Measurements from ENCODE around the gene EPN3. TPM values are rescaled to one million over a fixed set of nuclear protein-coding genes. Genes with fewer than 3 reads are reported as not detected.
A peak's percentile ranks its signal among the peaks of the same experiment; 100 is the strongest.

Gene EPN3
- total and polyA plus RNA-seq, 2 experiments from 2014 or later, result 2.3 to 7.7 TPM

DNA sequence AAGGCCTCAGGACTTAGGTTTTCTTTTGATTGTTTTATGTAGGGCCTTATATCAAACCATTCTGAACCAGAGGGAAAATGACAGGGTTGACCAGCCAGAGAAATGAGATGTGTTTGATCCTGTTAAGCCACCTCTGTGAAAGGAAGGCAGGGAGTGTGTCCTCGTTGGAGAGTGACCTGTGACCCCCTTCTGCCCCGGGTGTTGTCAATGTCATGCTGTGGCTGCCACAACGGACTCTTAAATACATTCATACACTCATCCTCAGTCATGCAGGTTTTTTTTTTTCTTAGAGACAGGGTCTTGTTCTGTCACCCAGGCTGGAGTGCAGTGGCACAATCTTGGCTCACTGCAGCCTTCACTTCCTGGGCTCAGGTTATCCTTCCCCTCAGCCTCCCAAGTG, 18.1 kb upstream of the EPN3 start (continued):
- TF ChIP-seq STAT1 (IDR thresholded peaks at IDR 0.05; ENCODE audit: unreplicated experiment) (no peak), ZNF114 (CRISPR knock-in tag; IDR thresholded peaks at IDR 0.05) (no peak), NANOG (IDR thresholded peaks at IDR 0.05; ENCODE audit: borderline replicate concordance) (no peak), CREB1 (CRISPR knock-in tag; IDR thresholded peaks at IDR 0.05; ENCODE audit: low read depth) (no peak), EZH2phosphoT487 (IDR thresholded peaks at IDR 0.05; ENCODE audit: unreplicated experiment) (no peak), JUNB (IDR thresholded peaks at IDR 0.05; ENCODE audit: unreplicated experiment) (no peak)
- TF ChIP-seq, protein P1, sequence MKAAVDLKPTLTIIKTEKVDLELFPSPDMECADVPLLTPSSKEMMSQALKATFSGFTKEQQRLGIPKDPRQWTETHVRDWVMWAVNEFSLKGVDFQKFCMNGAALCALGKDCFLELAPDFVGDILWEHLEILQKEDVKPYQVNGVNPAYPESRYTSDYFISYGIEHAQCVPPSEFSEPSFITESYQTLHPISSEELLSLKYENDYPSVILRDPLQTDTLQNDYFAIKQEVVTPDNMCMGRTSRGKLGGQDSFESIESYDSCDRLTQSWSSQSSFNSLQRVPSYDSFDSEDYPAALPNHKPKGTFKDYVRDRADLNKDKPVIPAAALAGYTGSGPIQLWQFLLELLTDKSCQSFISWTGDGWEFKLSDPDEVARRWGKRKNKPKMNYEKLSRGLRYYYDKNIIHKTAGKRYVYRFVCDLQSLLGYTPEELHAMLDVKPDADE (IDR thresholded peaks at IDR 0.05), result no peak

DNA sequence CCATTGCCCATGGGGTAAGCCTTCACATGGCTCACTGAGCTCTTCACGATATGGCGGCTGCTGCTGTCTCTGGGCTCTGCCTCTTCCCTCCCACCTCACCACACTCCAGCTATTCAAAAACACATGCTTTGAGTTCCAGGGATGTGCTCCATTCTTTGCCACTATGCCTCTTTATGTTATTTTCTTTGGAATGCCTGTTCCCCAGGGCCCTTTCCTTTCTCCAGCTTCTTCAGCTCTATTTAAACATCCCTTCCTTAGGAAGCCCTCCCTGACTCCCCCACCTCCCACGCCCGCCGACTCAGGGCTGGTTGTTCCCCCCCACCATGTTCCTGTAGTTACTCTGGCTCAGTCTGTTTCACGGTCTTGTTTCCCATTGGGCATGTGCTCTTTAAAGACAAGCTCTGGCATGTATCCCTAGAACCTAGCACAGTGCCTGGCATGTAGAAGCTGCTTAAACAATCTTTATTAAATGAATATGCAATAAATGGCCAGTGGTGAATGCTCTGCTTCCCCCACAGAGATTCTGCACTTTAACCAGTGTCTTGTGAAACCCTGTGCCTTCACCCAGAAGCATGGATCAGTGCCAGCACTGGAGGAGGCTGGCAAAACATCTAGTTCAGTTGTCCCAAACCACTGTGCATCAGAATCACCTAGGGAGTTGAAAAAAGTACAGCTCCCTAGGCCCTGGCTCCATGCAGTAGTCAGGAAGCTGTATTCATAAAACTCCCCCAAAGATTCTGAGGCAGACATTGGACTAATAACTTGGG, 17.4 kb upstream of the EPN3 start:
- Histone ChIP-seq H4K20me1 (replicated peaks; ENCODE audit: insufficient read depth) (no peaks in the 10 kb centered on the region), H3K4me1 (ENCODE audit: insufficient read depth) (0 out of 2 replicates have a peak, but pooled peaks cover 3% of the 10 kb centered on the region), H3K4me3 (no peak overlapping the region), H2AFZ (0 out of 2 replicates have a peak overlapping the region, but pooled peaks have one; percentile 4), H3K27ac (ENCODE audit: low read depth) (no peak overlapping the region), H3F3A (replicated peaks; ENCODE audit: low read depth) (no peaks in the 10 kb centered on the region), H3K36me3 (ENCODE audit: insufficient read depth) (no peaks in the 10 kb centered on the region), H3K27me3 (ENCODE audit: insufficient read depth) (no peaks in the 10 kb centered on the region), H3K4me2 (no peak overlapping the region), H3K79me2 (replicated peaks; ENCODE audit: insufficient read depth) (no peaks in the 10 kb centered on the region), H3K9me2 (ENCODE audit: insufficient read depth) (0 out of 2 replicates have a peak, but pooled peaks cover 2% of the 10 kb centered on the region)
- Mint-ChIP-seq H3K9me3 (no peaks in the 10 kb centered on the region; the same call in 2 of the 3 replicates), H3K4me3 (no peak overlapping the region; the same call in 2 of the 3 replicates), H3K36me3 (ENCODE audit: low read depth) (no peaks in the 10 kb centered on the region), H3K27me3 (ENCODE audit: insufficient read depth, low read depth, poor library complexity) (peaks cover 12% of the 10 kb centered on the region), H3K4me1 (peaks cover 31% of the 10 kb centered on the region), H3K27ac (no peak overlapping the region; the same call in 1 of the 2 replicates)
- TF ChIP-seq, protein P2, sequence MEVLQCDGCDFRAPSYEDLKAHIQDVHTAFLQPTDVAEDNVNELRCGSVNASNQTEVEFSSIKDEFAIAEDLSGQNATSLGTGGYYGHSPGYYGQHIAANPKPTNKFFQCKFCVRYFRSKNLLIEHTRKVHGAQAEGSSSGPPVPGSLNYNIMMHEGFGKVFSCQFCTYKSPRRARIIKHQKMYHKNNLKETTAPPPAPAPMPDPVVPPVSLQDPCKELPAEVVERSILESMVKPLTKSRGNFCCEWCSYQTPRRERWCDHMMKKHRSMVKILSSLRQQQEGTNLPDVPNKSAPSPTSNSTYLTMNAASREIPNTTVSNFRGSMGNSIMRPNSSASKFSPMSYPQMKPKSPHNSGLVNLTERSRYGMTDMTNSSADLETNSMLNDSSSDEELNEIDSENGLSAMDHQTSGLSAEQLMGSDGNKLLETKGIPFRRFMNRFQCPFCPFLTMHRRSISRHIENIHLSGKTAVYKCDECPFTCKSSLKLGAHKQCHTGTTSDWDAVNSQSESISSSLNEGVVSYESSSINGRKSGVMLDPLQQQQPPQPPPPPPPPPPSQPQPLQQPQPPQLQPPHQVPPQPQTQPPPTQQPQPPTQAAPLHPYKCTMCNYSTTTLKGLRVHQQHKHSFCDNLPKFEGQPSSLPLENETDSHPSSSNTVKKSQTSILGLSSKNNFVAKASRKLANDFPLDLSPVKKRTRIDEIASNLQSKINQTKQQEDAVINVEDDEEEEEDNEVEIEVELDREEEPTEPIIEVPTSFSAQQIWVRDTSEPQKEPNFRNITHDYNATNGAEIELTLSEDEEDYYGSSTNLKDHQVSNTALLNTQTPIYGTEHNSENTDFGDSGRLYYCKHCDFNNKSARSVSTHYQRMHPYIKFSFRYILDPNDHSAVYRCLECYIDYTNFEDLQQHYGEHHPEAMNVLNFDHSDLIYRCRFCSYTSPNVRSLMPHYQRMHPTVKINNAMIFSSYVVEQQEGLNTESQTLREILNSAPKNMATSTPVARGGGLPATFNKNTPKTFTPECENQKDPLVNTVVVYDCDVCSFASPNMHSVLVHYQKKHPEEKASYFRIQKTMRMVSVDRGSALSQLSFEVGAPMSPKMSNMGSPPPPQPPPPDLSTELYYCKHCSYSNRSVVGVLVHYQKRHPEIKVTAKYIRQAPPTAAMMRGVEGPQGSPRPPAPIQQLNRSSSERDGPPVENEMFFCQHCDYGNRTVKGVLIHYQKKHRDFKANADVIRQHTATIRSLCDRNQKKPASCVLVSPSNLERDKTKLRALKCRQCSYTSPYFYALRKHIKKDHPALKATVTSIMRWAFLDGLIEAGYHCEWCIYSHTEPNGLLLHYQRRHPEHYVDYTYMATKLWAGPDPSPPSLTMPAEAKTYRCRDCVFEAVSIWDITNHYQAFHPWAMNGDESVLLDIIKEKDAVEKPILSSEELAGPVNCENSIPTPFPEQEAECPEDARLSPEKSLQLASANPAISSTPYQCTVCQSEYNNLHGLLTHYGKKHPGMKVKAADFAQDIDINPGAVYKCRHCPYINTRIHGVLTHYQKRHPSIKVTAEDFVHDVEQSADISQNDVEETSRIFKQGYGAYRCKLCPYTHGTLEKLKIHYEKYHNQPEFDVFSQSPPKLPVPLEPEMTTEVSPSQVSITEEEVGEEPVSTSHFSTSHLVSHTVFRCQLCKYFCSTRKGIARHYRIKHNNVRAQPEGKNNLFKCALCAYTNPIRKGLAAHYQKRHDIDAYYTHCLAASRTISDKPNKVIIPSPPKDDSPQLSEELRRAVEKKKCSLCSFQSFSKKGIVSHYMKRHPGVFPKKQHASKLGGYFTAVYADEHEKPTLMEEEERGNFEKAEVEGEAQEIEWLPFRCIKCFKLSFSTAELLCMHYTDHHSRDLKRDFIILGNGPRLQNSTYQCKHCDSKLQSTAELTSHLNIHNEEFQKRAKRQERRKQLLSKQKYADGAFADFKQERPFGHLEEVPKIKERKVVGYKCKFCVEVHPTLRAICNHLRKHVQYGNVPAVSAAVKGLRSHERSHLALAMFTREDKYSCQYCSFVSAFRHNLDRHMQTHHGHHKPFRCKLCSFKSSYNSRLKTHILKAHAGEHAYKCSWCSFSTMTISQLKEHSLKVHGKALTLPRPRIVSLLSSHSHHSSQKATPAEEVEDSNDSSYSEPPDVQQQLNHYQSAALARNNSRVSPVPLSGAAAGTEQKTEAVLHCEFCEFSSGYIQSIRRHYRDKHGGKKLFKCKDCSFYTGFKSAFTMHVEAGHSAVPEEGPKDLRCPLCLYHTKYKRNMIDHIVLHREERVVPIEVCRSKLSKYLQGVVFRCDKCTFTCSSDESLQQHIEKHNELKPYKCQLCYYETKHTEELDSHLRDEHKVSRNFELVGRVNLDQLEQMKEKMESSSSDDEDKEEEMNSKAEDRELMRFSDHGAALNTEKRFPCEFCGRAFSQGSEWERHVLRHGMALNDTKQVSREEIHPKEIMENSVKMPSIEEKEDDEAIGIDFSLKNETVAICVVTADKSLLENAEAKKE (CRISPR knock-in tag; IDR thresholded peaks at IDR 0.05), result no peak
- TF ChIP-seq ZNF331 (CRISPR knock-in tag; IDR thresholded peaks at IDR 0.05; ENCODE audit: low read depth), result no peak
- TF ChIP-seq, protein P3, sequence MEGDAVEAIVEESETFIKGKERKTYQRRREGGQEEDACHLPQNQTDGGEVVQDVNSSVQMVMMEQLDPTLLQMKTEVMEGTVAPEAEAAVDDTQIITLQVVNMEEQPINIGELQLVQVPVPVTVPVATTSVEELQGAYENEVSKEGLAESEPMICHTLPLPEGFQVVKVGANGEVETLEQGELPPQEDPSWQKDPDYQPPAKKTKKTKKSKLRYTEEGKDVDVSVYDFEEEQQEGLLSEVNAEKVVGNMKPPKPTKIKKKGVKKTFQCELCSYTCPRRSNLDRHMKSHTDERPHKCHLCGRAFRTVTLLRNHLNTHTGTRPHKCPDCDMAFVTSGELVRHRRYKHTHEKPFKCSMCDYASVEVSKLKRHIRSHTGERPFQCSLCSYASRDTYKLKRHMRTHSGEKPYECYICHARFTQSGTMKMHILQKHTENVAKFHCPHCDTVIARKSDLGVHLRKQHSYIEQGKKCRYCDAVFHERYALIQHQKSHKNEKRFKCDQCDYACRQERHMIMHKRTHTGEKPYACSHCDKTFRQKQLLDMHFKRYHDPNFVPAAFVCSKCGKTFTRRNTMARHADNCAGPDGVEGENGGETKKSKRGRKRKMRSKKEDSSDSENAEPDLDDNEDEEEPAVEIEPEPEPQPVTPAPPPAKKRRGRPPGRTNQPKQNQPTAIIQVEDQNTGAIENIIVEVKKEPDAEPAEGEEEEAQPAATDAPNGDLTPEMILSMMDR (conservative IDR thresholded peaks at IDR 0.05; ENCODE audit: low read depth in 2 of 2), result no peak
- TF ChIP-seq, protein P1 (IDR thresholded peaks at IDR 0.05), result no peak
- no peak for TF ChIP-seq EZH2phosphoT487 (IDR thresholded peaks at IDR 0.05; ENCODE audit: unreplicated experiment)
- DNase-seq (ENCODE audit: low spot score), result peak; percentile 47
- ATAC-seq, result peak; percentile 42
